ENCODE measurements around the gene PRPF8. TPM values are rescaled to one million over a fixed set of nuclear protein-coding genes. Genes with fewer than 3 reads are reported as not detected.
"Not testable (repeated sequence)": the region's sequence is repeated elsewhere in the genome, so short reads cannot be mapped to it uniquely, and the experiment has no call there.

The PRPF8 gene
- polyA plus RNA-seq, 4 donors, result 61.1 to 162 (median 75.0) TPM

DNA sequence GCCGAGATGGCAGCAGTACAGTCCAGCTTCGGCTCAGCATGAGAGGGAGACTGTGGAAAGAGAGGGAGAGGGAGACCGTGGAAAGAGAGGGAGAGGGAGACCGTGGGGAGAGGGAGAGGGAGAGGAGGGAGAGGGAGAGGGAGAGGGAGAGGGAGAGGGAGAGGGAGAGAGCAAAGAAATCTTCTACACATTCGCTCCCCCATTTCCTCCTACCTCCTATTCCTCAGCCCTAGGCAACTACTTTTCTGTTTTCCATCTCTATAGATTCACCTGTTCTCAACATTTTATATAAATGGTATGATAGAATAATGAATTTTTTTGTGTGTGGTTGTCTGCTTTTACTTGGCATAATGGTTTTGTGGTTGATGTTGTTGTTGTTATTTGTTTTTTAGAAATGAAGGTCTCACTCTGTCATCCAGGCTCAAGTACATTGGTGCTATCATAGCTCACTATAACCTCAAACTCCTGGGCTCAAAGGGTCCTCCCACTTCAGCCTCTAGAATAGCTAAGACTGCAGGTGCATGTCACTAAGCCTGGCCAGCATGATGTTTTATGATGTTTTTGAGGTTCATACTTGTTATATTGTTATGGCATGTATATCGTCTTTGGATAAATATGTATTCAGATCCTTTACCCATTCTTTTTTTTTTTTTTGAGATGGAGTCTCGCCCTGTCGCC, 6.0 kb upstream of the PRPF8 start:
- Histone ChIP-seq H3K4me1 (ENCODE audit: control insufficient read depth in 3 of 3, insufficient read depth in 2 of 3, low read depth in 1 of 3, low read length in 2 of 3) (no peaks in the 10 kb centered on the region), H3K27ac (ENCODE audit: low read depth in 1 of 3, low read length in 2 of 3) (no peak overlapping the region), H3K4me3 (ENCODE audit: low read depth in 1 of 3, low read length in 3 of 3) (no peak overlapping the region), H3K9me3 (ENCODE audit: control insufficient read depth in 2 of 2, insufficient read depth in 1 of 2, low read depth in 1 of 2, low read length in 1 of 2) (peaks cover 0 to 3% of the 10 kb centered on the region in 2 donors), H3K27me3 (ENCODE audit: control insufficient read depth in 3 of 3, insufficient read depth in 3 of 3, low read length in 3 of 3) (no peaks in the 10 kb centered on the region), H3K36me3 (ENCODE audit: control insufficient read depth in 3 of 3, insufficient read depth in 2 of 3, low read depth in 1 of 3, low read length in 3 of 3) (no peaks in the 10 kb centered on the region)
- 80 to 96% (median 94%) methylated on average over 4 to 5 of the region's 8 CpGs for WGBS, 3 donors
- FAIRE-seq (no peak), DNase-seq (no peak)

- H3K36me3 ChIP-seq (ENCODE audit: control insufficient read depth in 3 of 3, insufficient read depth in 2 of 3, low read depth in 1 of 3, low read length in 3 of 3); H3K4me3 ChIP-seq (ENCODE audit: low read depth in 1 of 3, low read length in 3 of 3); H3K27me3 ChIP-seq (ENCODE audit: control insufficient read depth in 3 of 3, insufficient read depth in 3 of 3, low read length in 3 of 3); FAIRE-seq; DNase-seq; H3K27ac ChIP-seq (ENCODE audit: low read depth in 1 of 3, low read length in 2 of 3); H3K4me1 ChIP-seq (ENCODE audit: control insufficient read depth in 3 of 3, insufficient read depth in 2 of 3, low read depth in 1 of 3, low read length in 2 of 3); H3K9me3 ChIP-seq (ENCODE audit: control insufficient read depth in 2 of 2, insufficient read depth in 1 of 2, low read depth in 1 of 2, low read length in 1 of 2): not testable (repeated sequence)
- 75 to 90% (median 79%) methylated on average over 5 to 6 of the region's 6 CpGs for WGBS, 3 donors
These were observed 3.7 kb upstream of the PRPF8 start for GRCh38 chr17:1688405-1688804.

GRCh38 chr17:1686086-1686485, 1.4 kb upstream of the PRPF8 start:
- Histone ChIP-seq H3K27ac (ENCODE audit: low read depth in 1 of 3, low read length in 2 of 3) (no peak overlapping the region), H3K4me1 (ENCODE audit: control insufficient read depth in 3 of 3, insufficient read depth in 2 of 3, low read depth in 1 of 3, low read length in 2 of 3) (peaks cover 0 to 8% (median 6%) of the 10 kb centered on the region in 3 donors), H3K4me3 (ENCODE audit: low read depth in 1 of 3, low read length in 3 of 3) (no peak overlapping the region), H3K9me3 (ENCODE audit: control insufficient read depth in 2 of 2, insufficient read depth in 1 of 2, low read depth in 1 of 2, low read length in 1 of 2) (no peaks in the 10 kb centered on the region), H3K36me3 (ENCODE audit: control insufficient read depth in 3 of 3, insufficient read depth in 2 of 3, low read depth in 1 of 3, low read length in 3 of 3) (peaks cover 7 to 25% (median 9%) of the 10 kb centered on the region in 3 donors), H3K27me3 (ENCODE audit: control insufficient read depth in 3 of 3, insufficient read depth in 3 of 3, low read length in 3 of 3) (no peaks in the 10 kb centered on the region)
- 81 to 92% (median 86%) methylated on average over 7 of the region's 7 CpGs for WGBS, 3 donors
- FAIRE-seq (no peak), DNase-seq (no peak)

GRCh38 chr17:1683459-1683858, 1.2 kb downstream of the PRPF8 start:
- Histone ChIP-seq H3K27me3 (ENCODE audit: control insufficient read depth in 3 of 3, insufficient read depth in 3 of 3, low read length in 3 of 3) (no peaks in the 10 kb centered on the region), H3K4me3 (ENCODE audit: low read depth in 1 of 3, low read length in 3 of 3) (peak overlapping the region; percentile 72 to 99 (median 81)), H3K36me3 (ENCODE audit: control insufficient read depth in 3 of 3, insufficient read depth in 2 of 3, low read depth in 1 of 3, low read length in 3 of 3) (peaks cover 19 to 47% (median 22%) of the 10 kb centered on the region in 3 donors), H3K9me3 (ENCODE audit: control insufficient read depth in 2 of 2, insufficient read depth in 1 of 2, low read depth in 1 of 2, low read length in 1 of 2) (no peaks in the 10 kb centered on the region), H3K4me1 (ENCODE audit: control insufficient read depth in 3 of 3, insufficient read depth in 2 of 3, low read depth in 1 of 3, low read length in 2 of 3) (peaks cover 0 to 8% (median 6%) of the 10 kb centered on the region in 3 donors), H3K27ac (ENCODE audit: low read depth in 1 of 3, low read length in 2 of 3) (no peak overlapping the region)
- FAIRE-seq, result no peak
- DNase-seq, result no peak
- WGBS, 3 donors, result 73 to 80% (median 79%) methylated on average over 5 of the region's 5 CpGs

DNA sequence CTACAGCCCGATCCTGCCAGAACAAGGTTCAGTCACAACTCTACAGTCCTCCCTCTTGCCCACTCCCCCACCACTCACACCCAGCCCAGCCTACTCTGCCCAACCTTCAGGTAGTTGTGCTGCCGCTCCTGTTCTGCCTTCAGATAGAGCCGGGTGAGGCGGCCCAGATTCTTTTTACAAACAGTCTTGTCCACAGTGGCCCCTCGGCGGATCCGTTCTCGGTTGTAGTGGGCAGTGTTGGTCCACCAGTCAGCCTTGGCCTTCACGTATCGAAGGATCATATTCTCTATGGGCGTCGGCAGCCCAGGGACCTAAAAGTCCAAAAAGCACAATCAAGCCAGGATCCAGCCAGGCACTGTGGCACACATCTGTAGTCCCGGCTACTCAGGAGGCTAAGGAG, 8.3 kb downstream of the PRPF8 start:
- H3K4me1 ChIP-seq (ENCODE audit: control insufficient read depth in 3 of 3, insufficient read depth in 2 of 3, low read depth in 1 of 3, low read length in 2 of 3), result no peaks in the 10 kb centered on the region
- H3K4me3 ChIP-seq (ENCODE audit: low read depth in 1 of 3, low read length in 3 of 3), result no peak overlapping the region
- no peaks in the 10 kb centered on the region for H3K9me3 ChIP-seq (ENCODE audit: control insufficient read depth in 2 of 2, insufficient read depth in 1 of 2, low read depth in 1 of 2, low read length in 1 of 2)
- H3K27ac ChIP-seq (ENCODE audit: low read depth in 1 of 3, low read length in 2 of 3), result no peak overlapping the region
- H3K27me3 ChIP-seq (ENCODE audit: control insufficient read depth in 3 of 3, insufficient read depth in 3 of 3, low read length in 3 of 3), result no peaks in the 10 kb centered on the region
- FAIRE-seq (no peak), DNase-seq (no peak)
- H3K36me3 ChIP-seq (ENCODE audit: control insufficient read depth in 3 of 3, insufficient read depth in 2 of 3, low read depth in 1 of 3, low read length in 3 of 3), result peaks cover 31 to 92% (median 53%) of the 10 kb centered on the region in 3 donors
- 93 to 97% (median 96%) methylated on average over 13 of the region's 13 CpGs for WGBS, 3 donors

GRCh38 chr17:1673041-1673785, 11.5 kb downstream of the PRPF8 start:
- H3K36me3 ChIP-seq (ENCODE audit: control insufficient read depth in 3 of 3, insufficient read depth in 2 of 3, low read depth in 1 of 3, low read length in 3 of 3), result peaks cover 28 to 89% (median 42%) of the 10 kb centered on the region in 3 donors

DNA sequence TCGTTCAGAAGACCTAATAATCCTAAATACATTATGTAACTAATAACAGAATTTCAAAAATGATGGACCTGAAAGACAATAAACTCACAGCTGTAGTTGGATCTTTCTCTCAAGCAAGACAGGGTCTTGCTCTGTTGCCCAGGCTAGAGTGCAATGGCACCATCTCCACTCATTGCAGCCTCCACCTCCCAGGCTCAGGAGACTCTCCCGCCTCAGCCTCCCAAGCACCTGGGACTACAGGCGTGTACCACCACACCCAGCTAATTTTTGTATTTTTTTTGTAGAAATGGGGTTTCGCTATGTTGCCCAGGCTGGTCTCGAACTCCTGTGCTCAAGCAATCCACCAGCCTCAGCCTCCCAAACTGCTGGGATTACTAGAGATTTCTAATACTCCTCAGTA, 20.7 kb downstream of the PRPF8 start:
- H3K4me3 ChIP-seq (ENCODE audit: low read depth in 1 of 3, low read length in 3 of 3); H3K9me3 ChIP-seq (ENCODE audit: control insufficient read depth in 2 of 2, insufficient read depth in 1 of 2, low read depth in 1 of 2, low read length in 1 of 2); DNase-seq; H3K27me3 ChIP-seq (ENCODE audit: control insufficient read depth in 3 of 3, insufficient read depth in 3 of 3, low read length in 3 of 3); FAIRE-seq; H3K27ac ChIP-seq (ENCODE audit: low read depth in 1 of 3, low read length in 2 of 3); H3K4me1 ChIP-seq (ENCODE audit: control insufficient read depth in 3 of 3, insufficient read depth in 2 of 3, low read depth in 1 of 3, low read length in 2 of 3): not testable (repeated sequence)
- H3K36me3 ChIP-seq (ENCODE audit: control insufficient read depth in 3 of 3, insufficient read depth in 2 of 3, low read depth in 1 of 3, low read length in 3 of 3), result peaks cover 18 to 87% (median 29%) of the 10 kb centered on the region in 3 donors
- WGBS, 3 donors, result 90 to 94% (median 91%) methylated on average over 5 of the region's 5 CpGs

More at GRCh38 chr17:1673041-1673785, 11.5 kb downstream of the PRPF8 start:
- no peak for FAIRE-seq
- no peaks in the 10 kb centered on the region for H3K4me1 ChIP-seq (ENCODE audit: control insufficient read depth in 3 of 3, insufficient read depth in 2 of 3, low read depth in 1 of 3, low read length in 2 of 3)
- no peaks in the 10 kb centered on the region for H3K9me3 ChIP-seq (ENCODE audit: control insufficient read depth in 2 of 2, insufficient read depth in 1 of 2, low read depth in 1 of 2, low read length in 1 of 2)
- no peaks in the 10 kb centered on the region for H3K27me3 ChIP-seq (ENCODE audit: control insufficient read depth in 3 of 3, insufficient read depth in 3 of 3, low read length in 3 of 3)
- WGBS, 3 donors, result 88 to 91% (median 91%) methylated on average over 26 of the region's 26 CpGs
- H3K4me3 ChIP-seq (ENCODE audit: low read depth in 1 of 3, low read length in 3 of 3), result no peak overlapping the region
- no peak overlapping the region for H3K27ac ChIP-seq (ENCODE audit: low read depth in 1 of 3, low read length in 2 of 3)
- DNase-seq, result peak in 1 of 2 donors; percentile 14

GRCh38 chr17:1661045-1661444, 23.6 kb downstream of the PRPF8 start:
- DNase-seq (no peak), FAIRE-seq (no peak)
- Histone ChIP-seq H3K27me3 (ENCODE audit: control insufficient read depth in 3 of 3, insufficient read depth in 3 of 3, low read length in 3 of 3) (no peaks in the 10 kb centered on the region), H3K27ac (ENCODE audit: low read depth in 1 of 3, low read length in 2 of 3) (no peak overlapping the region), H3K4me1 (ENCODE audit: control insufficient read depth in 3 of 3, insufficient read depth in 2 of 3, low read depth in 1 of 3, low read length in 2 of 3) (no peaks in the 10 kb centered on the region), H3K9me3 (ENCODE audit: control insufficient read depth in 2 of 2, insufficient read depth in 1 of 2, low read depth in 1 of 2, low read length in 1 of 2) (no peaks in the 10 kb centered on the region), H3K4me3 (ENCODE audit: low read depth in 1 of 3, low read length in 3 of 3) (no peak overlapping the region), H3K36me3 (ENCODE audit: control insufficient read depth in 3 of 3, insufficient read depth in 2 of 3, low read depth in 1 of 3, low read length in 3 of 3) (peaks cover 35 to 91% (median 40%) of the 10 kb centered on the region in 3 donors)
- 94 to 96% (median 94%) methylated on average over 12 of the region's 12 CpGs for WGBS, 3 donors

All from small intestine (tissue), 7 donors.